HTERT RPE-1 (cell line): ENCODE measurements around the gene STX18.

Experiments
- in situ Hi-C: fragments of 300-500 bp; cut with MboI; formaldehyde crosslinking; loops from 4 replicates; pipeline ENCODE4 v1.14.3; 2020; ENCODE audit warnings: low sequenced_read_pairs

STX18 gene

DNA sequence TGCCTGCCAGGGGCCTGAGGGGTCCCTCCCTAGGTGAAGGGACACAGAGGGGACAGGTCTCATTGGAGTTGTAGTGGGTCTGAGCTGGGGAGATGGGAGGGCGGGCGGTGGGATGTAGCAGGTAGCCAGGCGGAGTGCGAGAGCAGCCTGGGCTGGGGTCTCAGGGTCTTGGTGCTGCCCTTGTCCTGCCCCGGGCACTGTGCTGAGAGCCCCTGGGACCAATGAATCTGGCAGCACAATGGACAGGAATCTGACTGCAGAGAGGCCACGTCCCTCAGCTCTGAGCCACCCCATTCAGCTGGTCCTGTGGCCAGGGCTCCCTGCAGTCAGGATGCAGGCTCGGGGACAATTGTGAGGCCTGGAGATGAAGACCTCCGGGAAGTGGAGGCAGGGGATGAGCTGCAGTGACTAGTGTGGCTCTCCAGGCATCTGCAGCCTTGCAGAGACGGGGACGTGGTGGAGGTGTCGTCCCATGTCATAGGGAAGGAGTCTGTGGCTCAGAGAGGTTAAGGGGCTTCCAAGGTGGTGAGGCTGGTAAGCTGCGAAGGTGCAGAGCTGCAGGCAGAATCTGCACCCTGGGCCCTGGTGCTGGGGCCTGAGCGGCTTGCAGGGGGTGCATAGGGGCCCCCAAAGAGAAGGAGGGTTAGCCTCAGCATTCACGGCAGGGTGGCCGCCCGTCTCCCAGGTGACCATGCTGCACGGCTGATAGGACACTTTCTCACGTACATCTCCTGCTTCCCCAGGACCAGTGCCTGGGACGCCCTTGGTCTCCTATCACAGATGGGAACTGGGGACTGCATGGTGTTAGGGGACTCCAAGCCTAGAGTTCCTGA, 134.3 kb downstream of the STX18 start:
- in situ Hi-C loops = no loop called here

- in situ Hi-C loops = no loop called here
Measured at GRCh38 chr4:4406455-4407298, 135.2 kb downstream of the STX18 start.

DNA sequence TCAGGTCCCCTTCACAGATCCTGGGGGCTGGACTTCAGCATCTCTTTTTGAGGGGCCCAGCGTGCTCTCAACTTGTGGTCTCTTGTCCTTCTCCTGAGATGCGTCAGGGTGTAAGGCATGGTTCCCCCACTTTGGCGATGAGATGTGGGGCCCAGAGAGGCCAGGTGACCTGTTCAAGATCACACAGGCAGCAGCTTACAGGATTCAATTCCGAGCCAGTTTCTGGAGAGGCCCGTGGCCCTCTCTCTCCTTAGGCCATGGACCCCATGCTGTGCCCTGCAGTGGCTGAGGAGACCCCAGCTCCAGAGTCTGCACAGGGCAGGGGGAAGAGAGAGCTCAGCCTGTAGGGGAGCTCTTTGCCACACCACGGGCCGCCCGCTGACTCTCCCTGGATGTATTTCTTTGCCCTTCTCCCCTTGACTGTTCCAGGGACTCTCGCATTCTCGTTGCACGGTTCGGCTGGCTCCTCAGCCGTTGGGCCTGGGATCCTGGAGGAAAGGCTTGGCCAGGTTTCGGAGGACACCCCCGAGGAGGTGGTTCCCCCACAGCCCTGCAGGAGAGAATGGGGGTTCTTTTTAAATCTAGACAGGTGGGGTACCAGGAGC, 136.4 kb downstream of the STX18 start:
- in situ Hi-C loops = no loop called here

- in situ Hi-C loops = no loop called here
Measured at GRCh38 chr4:4402966-4403365, 138.9 kb downstream of the STX18 start.

DNA sequence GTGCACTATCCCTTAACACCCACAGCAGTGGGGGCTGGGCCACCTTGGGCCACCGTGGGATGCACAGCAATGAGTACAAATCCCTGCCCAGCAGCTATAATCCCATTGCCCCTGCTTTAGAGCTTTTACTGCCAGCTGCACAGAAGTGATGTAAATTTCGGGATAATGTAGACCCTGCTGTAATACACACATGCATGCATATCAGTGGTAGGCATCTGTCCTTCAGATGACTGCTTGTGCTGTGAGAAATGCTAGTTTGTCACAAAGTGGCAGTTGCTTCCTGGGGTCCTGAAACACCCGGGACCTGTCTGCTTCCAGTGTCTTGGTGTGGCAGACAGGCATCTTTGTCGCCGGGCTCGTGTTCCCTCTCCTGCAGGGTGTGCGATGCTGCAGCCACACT, 140.8 kb downstream of the STX18 start:
- in situ Hi-C loops = no loop called here

DNA sequence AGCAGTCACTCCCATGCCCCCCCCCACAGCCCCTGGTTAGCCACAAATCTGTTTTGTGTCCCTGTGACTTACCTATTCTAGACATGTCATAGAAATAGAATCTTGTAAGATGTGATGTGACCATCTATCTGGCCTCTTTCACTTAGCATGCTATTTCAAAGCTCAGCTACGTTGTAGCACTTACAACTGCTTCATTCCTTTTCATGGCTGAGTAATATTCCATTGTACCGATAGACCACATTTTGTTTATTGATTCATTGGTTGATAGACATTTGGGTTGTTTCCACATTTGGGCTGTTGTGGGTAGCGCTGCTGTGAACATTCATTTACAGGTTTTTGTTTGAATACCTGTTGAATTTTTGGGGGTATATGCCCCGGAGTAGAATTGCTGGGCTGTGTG, 143.4 kb downstream of the STX18 start:
- in situ Hi-C loops = no loop called here

DNA sequence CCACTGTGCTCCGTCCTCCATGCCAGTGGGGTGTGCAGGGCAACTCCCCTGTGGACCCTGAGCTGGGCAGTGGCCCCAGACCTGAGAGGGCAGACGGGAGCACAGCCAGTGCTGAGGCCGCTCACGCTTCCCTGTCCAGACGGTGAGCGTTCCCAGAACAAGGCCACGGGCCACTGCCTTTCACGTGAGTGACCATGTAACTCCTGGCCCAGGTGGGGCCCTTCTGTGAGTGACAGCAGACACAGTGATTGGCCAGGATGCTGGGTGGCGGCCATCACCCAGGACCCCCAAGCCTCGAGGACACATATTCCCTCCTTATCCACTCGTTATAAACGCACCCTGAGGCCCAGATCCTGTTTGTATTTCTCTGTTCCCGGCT, 144.4 kb downstream of the STX18 start:
- in situ Hi-C loops = no loop called here

DNA sequence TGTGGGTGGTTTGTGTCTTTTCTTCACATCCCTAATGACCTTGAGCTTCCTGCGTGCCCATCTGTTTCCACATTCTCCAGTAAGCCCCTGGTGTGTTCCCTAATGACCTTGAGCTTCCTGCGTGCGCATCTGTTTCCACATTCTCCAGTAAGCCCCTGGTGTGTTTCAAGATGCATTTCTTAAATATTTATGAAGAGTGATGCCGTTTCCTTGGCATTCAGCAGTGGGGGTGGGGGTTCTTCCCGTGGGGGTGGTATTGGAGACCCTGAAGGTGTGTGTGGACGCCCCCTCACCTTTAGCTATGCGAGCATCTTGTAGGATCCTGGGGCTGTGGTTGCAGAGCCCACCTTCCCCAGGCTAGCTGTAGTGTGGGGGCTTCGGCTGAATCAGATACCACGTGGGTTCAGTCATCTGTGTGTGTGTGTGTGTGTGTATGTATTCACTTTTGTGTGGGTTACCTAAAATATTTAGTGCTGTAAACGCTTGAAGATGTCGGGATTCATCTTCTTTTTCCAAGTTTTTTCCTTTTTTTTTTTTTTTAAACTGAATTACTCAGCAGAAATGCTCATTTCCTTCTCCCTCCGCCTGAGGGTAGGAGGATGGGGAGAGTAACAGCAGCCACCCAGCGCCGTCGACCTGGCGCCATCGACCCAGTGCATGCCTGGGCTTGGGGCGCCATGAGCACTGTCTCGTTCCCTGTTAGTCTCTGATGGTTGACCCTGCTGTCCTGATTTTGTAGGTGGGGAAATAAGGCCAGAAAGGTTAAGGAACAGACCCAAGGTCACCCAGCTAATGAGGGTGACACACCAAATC, 145.0 kb downstream of the STX18 start:
- in situ Hi-C loops = no loop called here

- in situ Hi-C loops = no loop called here
Measured at GRCh38 chr4:4395849-4396627, 145.8 kb downstream of the STX18 start.

DNA sequence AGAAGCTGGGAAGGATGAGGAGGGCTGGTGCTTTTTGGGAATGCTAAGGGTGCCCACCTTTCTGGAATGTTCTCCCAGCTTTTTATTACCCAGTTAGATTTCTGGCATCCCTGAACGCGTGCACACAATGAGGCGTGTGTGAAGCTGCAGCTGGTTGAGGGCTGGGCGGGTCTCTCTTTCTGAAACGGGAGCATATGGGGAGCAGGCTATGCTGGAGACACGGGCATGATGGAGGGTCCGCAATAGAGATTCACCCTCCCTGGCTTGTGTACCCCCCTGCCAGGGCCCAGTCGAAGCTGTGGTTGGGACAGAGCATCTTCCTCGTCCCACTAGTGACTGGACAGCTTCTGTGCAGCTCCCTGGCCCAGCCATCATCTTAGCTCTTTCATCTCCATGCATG, 146.5 kb downstream of the STX18 start:
- in situ Hi-C loops = no loop called here

GRCh38 chr4:4394644-4395043, 147.2 kb downstream of the STX18 start:
- in situ Hi-C loops = no loop called here

GRCh38 chr4:4392501-4393183, 149.2 kb downstream of the STX18 start:
- in situ Hi-C loops = no loop called here

- in situ Hi-C loops = no loop called here
Measured at GRCh38 chr4:4391866-4392265, 150.0 kb downstream of the STX18 start.

DNA sequence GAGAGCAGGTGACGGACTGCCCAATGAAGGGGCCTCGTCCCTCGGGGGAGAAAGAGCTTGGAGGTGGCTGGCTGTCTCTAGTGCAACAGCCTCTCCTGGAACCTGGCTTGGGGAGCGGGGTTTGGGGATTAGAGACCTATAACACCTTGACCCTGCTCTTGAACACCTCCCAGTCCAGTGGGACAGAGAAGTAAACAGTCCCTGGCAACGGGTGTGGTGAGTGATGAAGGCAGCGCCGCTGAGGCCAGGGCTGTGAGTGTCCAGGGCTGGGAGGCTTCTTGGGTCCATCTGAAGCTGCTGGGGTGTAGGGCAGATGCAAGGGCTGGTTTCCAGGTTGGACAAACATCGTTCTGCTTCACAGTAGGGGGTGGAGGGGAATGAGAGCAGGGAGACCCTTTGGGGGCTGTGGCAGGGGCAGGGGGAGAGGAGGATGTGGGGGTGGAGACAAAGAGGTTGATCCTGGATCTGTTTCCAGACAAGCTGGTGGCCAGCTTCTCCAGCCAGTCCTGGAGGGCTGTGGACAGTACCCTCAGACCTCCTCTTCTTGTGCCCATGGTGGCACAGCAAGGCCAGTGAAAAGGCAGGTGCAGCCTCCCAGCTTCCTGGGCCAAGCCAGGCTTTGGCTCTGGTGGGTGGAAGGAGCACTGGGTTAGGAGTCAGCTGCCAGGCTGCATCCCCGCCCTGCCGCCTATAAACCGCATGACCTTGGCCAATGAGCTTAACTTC, 151.2 kb downstream of the STX18 start:
- in situ Hi-C loops = no loop called here

DNA sequence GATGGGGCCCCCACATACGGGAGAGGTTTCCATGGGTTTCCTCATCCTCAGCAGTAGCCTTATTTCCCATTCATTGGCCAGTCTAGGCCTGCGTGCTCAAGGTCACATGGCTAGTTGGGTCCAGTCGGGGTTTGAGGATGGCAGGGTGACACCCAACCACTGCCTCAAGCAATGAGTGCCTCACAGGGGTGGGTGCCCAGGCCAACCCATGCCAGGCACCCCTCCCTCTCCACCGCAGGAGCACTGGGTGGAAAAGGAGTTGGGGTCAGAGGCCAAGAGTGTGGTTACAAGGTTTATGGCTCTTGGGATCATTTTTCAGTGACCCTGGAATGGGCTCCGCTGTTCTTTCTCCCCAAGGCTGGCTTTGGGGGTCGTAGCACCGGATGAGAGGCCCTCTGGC, 151.8 kb downstream of the STX18 start:
- in situ Hi-C loops = no loop called here

GRCh38 chr4:4388836-4389575, 152.8 kb downstream of the STX18 start:
- in situ Hi-C loops = no loop called here

- in situ Hi-C loops = no loop called here
Measured at GRCh38 chr4:4388311-4388790, 153.5 kb downstream of the STX18 start.
